Suprapubic skin (tissue), 4 donors: Measurements from ENCODE around the gene PLGLB1.
"Not testable (repeated sequence)": the region's sequence is repeated elsewhere in the genome, so short reads cannot be mapped to it uniquely, and the experiment has no call there.

Source experiments
- CTCF ChIP-seq, 2 donors: fragments of 200-600 bp in 1 of 2; fragments of 450-650 bp in 1 of 2; sonication (generic) in 1 of 2; IDR thresholded peaks; one replicate each; pipeline ENCODE4 v1.5.1; 2016 to 2019; ENCODE audit warnings: antibody characterized with exemption in 2 of 2, mild to moderate bottlenecking in 1 of 2, moderate library complexity in 1 of 2
- POLR2A ChIP-seq, 2 donors: fragments of 450-650 bp; IDR thresholded peaks; one replicate each; pipeline ENCODE4 v1.6.1; 2017; ENCODE audit warnings: antibody characterized with exemption in 2 of 2, mild to moderate bottlenecking in 2 of 2, moderate library complexity in 2 of 2
- POLR2AphosphoS5 ChIP-seq, 3 donors: sonication (generic); formaldehyde crosslinking; IDR thresholded peaks; one replicate each; pipeline ENCODE4 v1.6.1; 2017; ENCODE audit warnings: antibody characterized with exemption in 3 of 3

GRCh38 chr2:87061519-87061918 is 39.9 kb upstream of the PLGLB1 start:
- not testable (repeated sequence) for TF ChIP-seq CTCF, POLR2A, POLR2AphosphoS5 (IDR thresholded peaks at IDR 0.05)
